Subcutaneous abdominal adipose tissue (tissue), 5 donors: ENCODE measurements around the gene UPK1B.
"Not testable (repeated sequence)": the region's sequence is repeated elsewhere in the genome, so short reads cannot be mapped to it uniquely, and the experiment has no call there.

Experiments
- H3K27ac ChIP-seq: one replicate; pipeline ENCODE4 v1.7.0; 2013; ENCODE audit warnings: low read depth, mild to moderate bottlenecking, inconsistent platforms, low read length, moderate library complexity
- H3K27me3 ChIP-seq, 5 donors: one replicate each; pipeline ENCODE4 v1.7.0; 2013; ENCODE audit warnings: low read length in 5 of 5, inconsistent platforms in 1 of 5; ENCODE audit not compliant: control insufficient read depth in 5 of 5, insufficient read depth in 4 of 5
- H3K36me3 ChIP-seq, 5 donors: one replicate each; pipeline ENCODE4 v1.7.0; 2013; ENCODE audit warnings: low read length in 5 of 5; ENCODE audit not compliant: control insufficient read depth in 5 of 5, insufficient read depth in 5 of 5
- H3K4me1 ChIP-seq, 5 donors: one replicate each; pipeline ENCODE4 v1.7.0; 2013; ENCODE audit warnings: low read length in 5 of 5, mild to moderate bottlenecking in 3 of 5, moderate library complexity in 1 of 5; ENCODE audit not compliant: control insufficient read depth in 5 of 5, insufficient read depth in 5 of 5
- H3K4me3 ChIP-seq, 5 donors: one replicate each; pipeline ENCODE4 v1.7.0; 2013; ENCODE audit warnings: low read length in 5 of 5, low read depth in 1 of 5
- H3K9ac ChIP-seq, 5 donors: one replicate each; pipeline ENCODE4 v1.7.0; 2013; ENCODE audit warnings: low read length in 5 of 5, mild to moderate bottlenecking in 4 of 5, moderate library complexity in 3 of 5
- H3K9me3 ChIP-seq, 5 donors: one replicate each; pipeline ENCODE4 v1.7.0; 2013; ENCODE audit warnings: low read length in 5 of 5; ENCODE audit not compliant: control insufficient read depth in 5 of 5
- donor health status: healthy.
- donor health status: healthy.
- donor health status: healthy.
- donor health status: healthy.
- donor health status: healthy.

UPK1B gene

DNA sequence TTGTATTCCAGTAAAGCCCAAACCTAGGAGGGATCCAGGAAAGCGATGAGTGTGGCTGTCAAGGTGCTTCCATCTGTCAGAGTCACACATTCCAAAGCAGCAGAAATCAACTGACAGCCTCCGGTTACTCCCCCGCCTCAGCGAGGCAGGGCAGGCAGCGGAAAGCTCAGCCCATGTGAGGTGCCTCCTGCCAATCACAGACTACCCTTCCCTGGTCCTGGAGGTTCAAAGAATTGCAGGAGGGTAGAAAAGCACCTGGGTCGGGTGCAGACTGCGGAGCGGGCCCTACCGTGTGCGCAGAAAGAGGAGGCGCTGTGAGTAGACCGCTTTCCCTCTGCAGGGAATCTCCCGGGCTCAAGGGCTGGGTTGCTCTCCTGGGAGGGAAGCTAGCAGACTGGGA is at the start of gene UPK1B:
Gene UPK1B, plus strand, starts transcription at position 274 of the 400 bp plus-strand sequence. CDS start 13,144 bp downstream, outside the sequence.
- Histone ChIP-seq H3K36me3 (no peaks in the 10 kb centered on the region), H3K4me3 (no peak within 1 kb of the TSS), H3K27me3 (no peaks in the 10 kb centered on the region), H3K27ac (no peak within 1 kb of the TSS), H3K4me1 (no peaks in the 10 kb centered on the region), H3K9ac (no peak within 1 kb of the TSS), H3K9me3 (no peaks in the 10 kb centered on the region)

DNA sequence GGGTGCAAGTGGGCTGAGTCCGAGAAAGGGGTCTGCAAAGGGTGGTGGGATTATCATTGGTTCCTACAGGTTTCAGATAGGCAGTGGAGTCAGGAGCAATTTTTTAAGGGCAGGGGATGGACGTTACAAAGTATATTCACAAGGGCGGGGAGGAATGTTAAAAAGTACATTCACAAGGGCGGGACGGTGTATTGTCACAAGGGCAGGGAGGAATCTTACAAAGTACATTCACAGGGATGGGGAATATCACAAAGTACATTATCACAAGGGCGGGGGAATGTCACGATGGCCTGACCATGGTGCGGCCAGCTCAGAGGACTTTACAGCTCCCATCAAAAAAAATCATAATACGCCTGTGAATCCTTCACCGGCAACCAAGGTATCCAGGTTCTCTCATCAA is 48.1 kb upstream of the UPK1B start:
- peaks cover 0 to 2% (median 0%) of the 10 kb centered on the region in 5 donors for H3K9me3 ChIP-seq
- no peaks in the 10 kb centered on the region for H3K27me3 ChIP-seq
- H3K36me3 ChIP-seq: no peaks in the 10 kb centered on the region
- no peak overlapping the region for H3K9ac ChIP-seq
- no peak overlapping the region for H3K4me3 ChIP-seq
- no peaks in the 10 kb centered on the region for H3K4me1 ChIP-seq
- no peak overlapping the region for H3K27ac ChIP-seq

DNA sequence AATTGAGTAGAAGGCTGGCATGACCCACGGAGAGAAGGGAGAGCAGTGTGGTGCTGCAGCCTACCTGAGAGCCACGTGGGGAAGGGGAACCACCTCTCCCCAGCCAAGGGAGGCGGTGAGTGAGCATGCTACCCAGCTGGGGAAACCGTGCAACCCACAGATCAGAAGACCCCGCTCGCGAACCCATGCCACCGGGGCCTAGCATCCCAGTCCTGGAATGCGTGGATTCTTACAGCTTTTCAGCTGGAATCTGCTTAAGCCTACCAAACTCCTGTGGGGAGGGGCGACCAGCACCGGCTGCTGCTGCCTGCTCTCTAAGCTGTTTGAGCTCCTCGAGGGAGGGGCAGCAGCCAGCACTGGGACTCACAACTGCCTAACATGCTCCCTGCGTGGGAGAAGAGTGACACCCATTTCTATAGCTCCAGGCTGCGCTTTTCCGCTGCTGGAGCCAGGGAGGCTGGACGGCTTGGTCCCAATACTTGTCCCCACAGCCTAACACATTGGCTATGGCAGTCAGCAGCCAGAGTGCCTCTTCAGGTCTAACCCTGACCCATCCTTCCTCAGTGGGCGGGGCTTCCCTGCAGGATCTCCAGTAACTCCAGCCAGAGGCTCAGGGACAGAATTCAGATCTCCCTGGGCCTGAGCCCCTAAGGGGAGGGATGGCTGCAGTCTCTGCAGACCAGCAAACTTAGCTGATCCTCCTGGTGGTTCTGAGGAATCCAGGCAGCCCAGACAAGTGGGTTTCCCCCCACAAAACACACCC is 47.5 kb upstream of the UPK1B start:
- Histone ChIP-seq H3K4me1 (no peaks in the 10 kb centered on the region), H3K9me3 (peaks cover 0 to 2% (median 0%) of the 10 kb centered on the region in 5 donors), H3K36me3 (no peaks in the 10 kb centered on the region), H3K27ac (no peak overlapping the region), H3K27me3 (no peaks in the 10 kb centered on the region), H3K9ac (no peak overlapping the region), H3K4me3 (no peak overlapping the region)

DNA sequence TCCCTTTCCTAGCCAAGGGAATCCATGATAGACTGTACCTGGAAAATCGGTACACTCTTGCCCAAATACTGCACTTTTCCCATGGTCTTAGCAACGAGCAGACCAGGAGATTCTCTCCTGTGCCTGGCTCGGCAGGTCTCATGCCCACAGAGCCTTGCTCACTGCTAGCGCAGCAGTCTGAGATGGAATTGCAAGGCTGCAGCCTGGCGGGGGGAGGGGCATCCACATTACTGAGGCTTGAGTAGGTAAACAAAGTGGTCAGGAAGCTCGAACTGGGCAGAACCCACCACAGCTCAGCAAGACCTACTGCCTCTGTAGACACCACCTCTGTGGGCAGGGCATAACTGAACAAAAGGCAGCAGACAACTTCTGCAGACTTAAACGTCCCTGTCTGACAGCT is 43.1 kb upstream of the UPK1B start:
- not testable (repeated sequence) for H3K36me3 ChIP-seq, H3K27me3 ChIP-seq, H3K4me1 ChIP-seq, H3K4me3 ChIP-seq, H3K27ac ChIP-seq, H3K9me3 ChIP-seq, H3K9ac ChIP-seq

DNA sequence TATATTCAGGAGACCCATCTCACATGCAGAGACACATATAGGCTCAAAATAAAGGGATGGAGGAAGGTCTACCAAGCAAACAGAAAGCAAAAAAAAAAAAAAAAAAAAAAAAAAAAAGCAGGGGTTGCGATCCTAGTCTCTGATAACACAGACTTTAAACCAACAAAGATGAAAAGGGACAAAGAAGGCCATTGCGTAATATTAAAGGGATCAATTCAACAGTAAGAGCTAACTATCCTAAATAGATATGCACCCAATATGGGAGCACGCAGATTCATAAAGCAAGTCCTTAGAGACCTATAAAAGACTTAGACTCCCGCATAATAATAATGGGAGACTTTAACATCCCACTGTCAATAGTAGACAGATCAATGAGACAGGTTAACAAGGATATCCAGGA is 41.1 kb upstream of the UPK1B start:
- not testable (repeated sequence) for H3K4me3 ChIP-seq, H3K9me3 ChIP-seq, H3K27me3 ChIP-seq, H3K4me1 ChIP-seq, H3K27ac ChIP-seq, H3K9ac ChIP-seq, H3K36me3 ChIP-seq

DNA sequence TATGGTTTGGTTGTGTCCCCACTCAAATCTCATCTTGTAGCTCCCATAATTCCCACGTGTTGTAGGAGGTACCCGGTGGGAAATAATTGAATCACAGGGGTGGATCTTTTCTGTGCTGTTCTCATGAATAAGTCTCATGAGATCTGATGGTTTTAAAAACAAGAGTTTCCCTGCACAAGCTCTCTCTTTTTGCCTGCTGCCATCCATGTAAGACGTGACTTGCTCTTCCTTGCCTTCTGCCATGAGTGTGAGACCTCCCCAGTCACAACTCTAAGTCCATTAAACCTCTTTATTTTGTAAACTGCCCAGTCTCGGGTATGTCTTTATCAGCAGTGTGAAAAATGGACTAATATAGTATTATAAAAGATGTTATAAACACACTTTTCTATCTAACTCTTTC is 34.0 kb upstream of the UPK1B start:
- not testable (repeated sequence) for H3K9me3 ChIP-seq, H3K36me3 ChIP-seq, H3K9ac ChIP-seq, H3K27ac ChIP-seq, H3K4me3 ChIP-seq, H3K4me1 ChIP-seq, H3K27me3 ChIP-seq

DNA sequence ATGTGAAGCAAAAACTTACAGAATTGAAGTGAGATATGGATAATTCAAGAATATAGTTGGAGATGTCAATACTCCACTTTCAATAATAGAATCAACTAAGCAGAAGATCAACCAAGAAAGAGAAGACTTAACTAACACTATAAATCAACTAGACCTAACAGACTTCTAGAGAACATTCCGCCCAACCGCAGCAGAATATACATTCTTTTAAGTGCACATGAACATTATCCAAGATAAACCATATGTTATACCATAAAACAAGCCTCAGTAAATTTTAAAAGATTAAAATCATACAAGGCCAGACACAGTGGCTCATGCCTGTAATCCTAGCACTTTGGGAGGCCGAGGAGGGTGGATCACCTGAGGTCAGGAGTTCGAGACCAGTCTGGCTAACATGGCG is 32.9 kb upstream of the UPK1B start:
- no peak overlapping the region for H3K4me3 ChIP-seq
- H3K4me1 ChIP-seq: no peaks in the 10 kb centered on the region
- H3K36me3 ChIP-seq: no peaks in the 10 kb centered on the region
- H3K27me3 ChIP-seq: no peaks in the 10 kb centered on the region
- H3K9me3 ChIP-seq: no peaks in the 10 kb centered on the region
- H3K9ac ChIP-seq: no peak overlapping the region
- H3K27ac ChIP-seq: no peak overlapping the region

DNA sequence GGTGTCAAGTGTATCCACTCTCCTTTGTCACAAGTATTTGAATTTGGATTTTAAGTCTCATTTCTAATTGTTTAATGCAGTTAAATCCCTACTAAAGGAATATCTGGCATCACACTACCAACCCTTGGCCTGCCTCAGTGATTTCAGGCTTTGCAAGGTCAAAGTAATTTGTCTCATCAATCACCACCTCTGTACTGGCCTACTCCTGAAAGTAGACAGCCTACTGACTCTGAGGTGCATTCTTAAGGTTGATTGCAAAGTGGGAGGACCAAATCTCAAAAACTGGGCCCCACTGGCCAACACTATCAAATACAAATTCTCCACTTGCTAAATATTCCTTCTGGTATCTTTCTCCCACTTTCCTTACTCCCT is 28.3 kb upstream of the UPK1B start:
- no peak overlapping the region for H3K27ac ChIP-seq
- H3K4me3 ChIP-seq: no peak overlapping the region
- H3K4me1 ChIP-seq: no peaks in the 10 kb centered on the region
- no peaks in the 10 kb centered on the region for H3K36me3 ChIP-seq
- H3K9ac ChIP-seq: no peak overlapping the region
- no peaks in the 10 kb centered on the region for H3K9me3 ChIP-seq
- no peaks in the 10 kb centered on the region for H3K27me3 ChIP-seq

DNA sequence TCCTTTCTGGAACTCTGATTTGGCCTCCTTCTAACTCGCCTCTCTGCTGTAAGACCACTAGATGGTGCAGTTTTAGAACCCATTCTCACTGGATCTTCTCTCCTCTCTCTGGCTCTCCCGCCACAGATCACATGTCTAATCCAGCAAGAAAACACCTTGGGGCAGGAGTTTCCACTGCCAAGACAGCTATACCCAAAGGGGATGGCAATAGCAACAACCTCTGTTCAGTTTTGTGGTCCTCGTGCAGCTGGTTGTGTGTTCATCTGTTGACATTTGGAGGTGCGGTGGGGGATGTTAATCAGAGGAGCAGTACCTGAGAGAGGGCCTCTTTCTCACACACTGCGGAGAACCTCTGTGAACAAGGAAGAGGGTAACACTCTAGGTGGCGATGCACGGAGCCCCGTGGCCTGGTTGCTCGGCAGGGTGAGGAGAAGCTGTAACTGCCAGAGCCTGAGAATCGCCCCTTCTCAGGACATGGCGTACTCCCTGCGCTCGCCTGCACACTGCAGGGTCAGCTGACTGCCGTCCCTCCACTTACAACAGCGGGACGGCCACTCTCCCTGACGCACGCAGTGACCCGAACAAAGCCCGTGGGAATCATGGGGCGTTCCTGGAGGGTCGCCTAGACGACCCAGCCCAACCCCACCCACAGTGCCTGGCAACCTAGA is 27.8 kb upstream of the UPK1B start, which contains the start of gene TEX55:
Gene TEX55, plus strand, starts transcription at position 666 of the 668 bp plus-strand sequence. CDS start 25 bp downstream, outside the sequence.
- H3K36me3 ChIP-seq: no peaks in the 10 kb centered on the region
- no peaks in the 10 kb centered on the region for H3K4me1 ChIP-seq
- no peaks in the 10 kb centered on the region for H3K9me3 ChIP-seq
- H3K9ac ChIP-seq: no peak within 1 kb of the TSS
- no peak within 1 kb of the TSS for H3K4me3 ChIP-seq
- H3K27ac ChIP-seq: no peak within 1 kb of the TSS
- no peaks in the 10 kb centered on the region for H3K27me3 ChIP-seq

DNA sequence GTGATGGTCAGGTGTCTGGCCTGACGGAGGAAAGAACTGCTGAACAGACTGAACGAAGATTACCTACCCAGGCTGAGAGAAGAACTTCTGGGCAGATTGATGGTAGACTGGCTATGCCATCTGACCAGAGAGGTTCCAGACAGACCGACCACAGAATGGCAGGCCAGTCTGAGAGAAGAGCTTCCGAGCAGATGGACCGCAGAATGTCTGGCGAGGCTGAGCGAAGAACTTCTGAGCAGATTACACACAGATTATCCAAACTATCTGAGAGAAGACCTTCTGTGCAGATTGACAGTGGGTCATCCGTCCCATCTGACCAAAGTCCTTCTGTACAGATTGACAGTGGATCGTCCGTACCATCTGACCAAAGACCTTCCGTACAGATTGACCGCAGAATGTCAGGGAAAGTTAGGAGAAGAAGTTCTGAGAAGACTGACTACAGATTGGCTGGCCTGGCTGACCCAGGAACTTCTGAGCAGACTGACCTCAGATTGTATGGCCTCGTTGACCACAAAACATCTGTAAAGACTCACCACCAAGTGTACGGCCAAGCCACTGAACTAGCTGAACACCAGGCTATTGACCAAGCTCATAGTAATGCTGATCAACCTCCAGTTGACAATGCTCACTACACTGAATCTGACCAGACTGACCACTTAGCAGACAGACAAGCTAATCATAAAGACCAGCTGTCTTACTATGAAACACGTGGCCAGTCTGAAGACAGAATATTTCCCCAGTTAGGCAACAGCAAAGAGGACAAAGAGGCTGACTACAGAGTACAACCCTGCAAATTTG is 26.6 kb upstream of the UPK1B start:
- Histone ChIP-seq H3K4me3 (no peak overlapping the region), H3K9me3 (no peaks in the 10 kb centered on the region), H3K36me3 (no peaks in the 10 kb centered on the region), H3K9ac (no peak overlapping the region), H3K4me1 (no peaks in the 10 kb centered on the region), H3K27me3 (no peaks in the 10 kb centered on the region), H3K27ac (no peak overlapping the region)
